K562 (cell line): Measurements from ENCODE around the gene HIP1R. TPM values are rescaled to one million over a fixed set of nuclear protein-coding genes. Genes with fewer than 3 reads are reported as not detected.

Experiments
- MXI1 ChIP-seq: IDR thresholded peaks from 2 replicates; pipeline ENCODE4 v1.6.1; 2011; ENCODE audit warnings: low read depth, mild to moderate bottlenecking, improper control_type of control experiment, low read length
- POLR2AphosphoS5 ChIP-seq: IDR thresholded peaks from 2 replicates; pipeline ENCODE4 v1.6.1; 2011; ENCODE audit warnings: mild to moderate bottlenecking, low read depth, low read length, moderate library complexity; ENCODE audit not compliant: control insufficient read depth, insufficient read depth
- SMARCE1 ChIP-seq: fragments of 450-650 bp; IDR thresholded peaks from 2 replicates; pipeline ENCODE4 v1.7.1; 2016; ENCODE audit warnings: mild to moderate bottlenecking
- ZNF324 ChIP-seq: fragments of 250-450 bp; sonication (Bioruptor Pico); IDR thresholded peaks from 2 replicates; pipeline ENCODE4 v1.4.0; 2020; ENCODE audit warnings: mild to moderate bottlenecking
- ZNF639 ChIP-seq, 2 experiments: fragments of 200-800 bp in 1 of 2; sonication (Bioruptor generic) in 1 of 2; sonication (generic) in 1 of 2; formaldehyde crosslinking in 1 of 2; IDR thresholded peaks in 1 of 2; conservative IDR thresholded peaks in 1 of 2; 2 replicates each; pipeline versions ENCODE4 v1.5.0 to v1.6.1; 2016 to 2020; ENCODE audit warnings: missing compliant biosample characterization in 1 of 2, missing genetic modification characterization in 1 of 2, missing genetic modification reagents in 1 of 2
- ZZZ3 ChIP-seq: fragments of 450-650 bp; IDR thresholded peaks from 2 replicates; pipeline ENCODE4 v1.6.1; 2016; ENCODE audit warnings: antibody characterized with exemption, mild to moderate bottlenecking, moderate library complexity
- polyA plus RNA-seq, 8 experiments: library from polyadenylated mRNA; depleted of rRNA in 4 of 8; stranded (reverse) in 5 of 8; unstranded in 3 of 8; fragments of >200 nt; fragmentation: Nextera tagmentation in 2 of 8; fragmentation: Illumina TruSeq in 1 of 8; extraction: Ambion mirVana in 2 of 8; extraction: Trizol in 1 of 8; gene quantifications; 2 replicates each; pipeline versions ENCODE4 v1.2.1 to v1.2.3, GENCODE V29; 2011 to 2014; ENCODE audit warnings: inconsistent platforms in 1 of 8, missing spikeins in 1 of 8
- total RNA-seq, 7 experiments: library from RNA; depleted of rRNA in 6 of 7; stranded (reverse); fragments of >200 nt in 6 of 7; fragmentation: Illumina TruSeq in 2 of 7; extraction: Trizol in 2 of 7; gene quantifications; 2 replicates each; pipeline versions ENCODE4 v1.2.1 to v1.2.3, GENCODE V29; 2011 to 2021; ENCODE audit warnings: low replicate concordance in 1 of 7
- TF ChIP-seq, protein P1 (sequence below), 2 experiments: fragments of 450-650 bp; IDR thresholded peaks; 2 replicates each; pipeline ENCODE4 v1.6.1; 2016; ENCODE audit warnings: mild to moderate bottlenecking in 2 of 2, borderline replicate concordance in 1 of 2, low read depth in 1 of 2, moderate library complexity in 1 of 2
- TF ChIP-seq, protein P2 (sequence below), 2 experiments: IDR thresholded peaks; 2 replicates each; pipeline ENCODE4 v1.6.1; 2011; ENCODE audit warnings: borderline replicate concordance in 1 of 2, control low read depth in 1 of 2, low read depth in 1 of 2, low read length in 1 of 2, mild to moderate bottlenecking in 1 of 2, mixed read lengths in 1 of 2, moderate library complexity in 1 of 2; ENCODE audit not compliant: insufficient read depth in 1 of 2, insufficient read length in 1 of 2, poor library complexity in 1 of 2, severe bottlenecking in 1 of 2; ENCODE audit errors: extremely low read depth in 1 of 2
- TF ChIP-seq, protein P3 (sequence below), 2 experiments: fragments of 450-650 bp in 1 of 2; sonication (generic) in 1 of 2; formaldehyde crosslinking in 1 of 2; IDR thresholded peaks in 1 of 2; conservative IDR thresholded peaks in 1 of 2; 2 replicates each; pipeline versions ENCODE4 v1.6.1 to v1.8.1; 2016 to 2023; ENCODE audit warnings: mild to moderate bottlenecking in 2 of 2, moderate library complexity in 2 of 2, inconsistent platforms in 1 of 2, missing genetic modification reagents in 1 of 2
- TF ChIP-seq, protein P4 (sequence below): sonication (generic); IDR thresholded peaks from 2 replicates; pipeline ENCODE4 v1.6.1; 2016

Gene HIP1R
- total and polyA plus RNA-seq, 9 of the 15 experiments (the other 6 are each of a cell fraction or from before 2014, with no cell fraction given) = 0.15 to 31.0 (median 14.2) TPM

GRCh38 chr12:122886851-122887818 lies 51.9 kb downstream of the HIP1R start (continued):
- TF ChIP-seq, protein P1, sequence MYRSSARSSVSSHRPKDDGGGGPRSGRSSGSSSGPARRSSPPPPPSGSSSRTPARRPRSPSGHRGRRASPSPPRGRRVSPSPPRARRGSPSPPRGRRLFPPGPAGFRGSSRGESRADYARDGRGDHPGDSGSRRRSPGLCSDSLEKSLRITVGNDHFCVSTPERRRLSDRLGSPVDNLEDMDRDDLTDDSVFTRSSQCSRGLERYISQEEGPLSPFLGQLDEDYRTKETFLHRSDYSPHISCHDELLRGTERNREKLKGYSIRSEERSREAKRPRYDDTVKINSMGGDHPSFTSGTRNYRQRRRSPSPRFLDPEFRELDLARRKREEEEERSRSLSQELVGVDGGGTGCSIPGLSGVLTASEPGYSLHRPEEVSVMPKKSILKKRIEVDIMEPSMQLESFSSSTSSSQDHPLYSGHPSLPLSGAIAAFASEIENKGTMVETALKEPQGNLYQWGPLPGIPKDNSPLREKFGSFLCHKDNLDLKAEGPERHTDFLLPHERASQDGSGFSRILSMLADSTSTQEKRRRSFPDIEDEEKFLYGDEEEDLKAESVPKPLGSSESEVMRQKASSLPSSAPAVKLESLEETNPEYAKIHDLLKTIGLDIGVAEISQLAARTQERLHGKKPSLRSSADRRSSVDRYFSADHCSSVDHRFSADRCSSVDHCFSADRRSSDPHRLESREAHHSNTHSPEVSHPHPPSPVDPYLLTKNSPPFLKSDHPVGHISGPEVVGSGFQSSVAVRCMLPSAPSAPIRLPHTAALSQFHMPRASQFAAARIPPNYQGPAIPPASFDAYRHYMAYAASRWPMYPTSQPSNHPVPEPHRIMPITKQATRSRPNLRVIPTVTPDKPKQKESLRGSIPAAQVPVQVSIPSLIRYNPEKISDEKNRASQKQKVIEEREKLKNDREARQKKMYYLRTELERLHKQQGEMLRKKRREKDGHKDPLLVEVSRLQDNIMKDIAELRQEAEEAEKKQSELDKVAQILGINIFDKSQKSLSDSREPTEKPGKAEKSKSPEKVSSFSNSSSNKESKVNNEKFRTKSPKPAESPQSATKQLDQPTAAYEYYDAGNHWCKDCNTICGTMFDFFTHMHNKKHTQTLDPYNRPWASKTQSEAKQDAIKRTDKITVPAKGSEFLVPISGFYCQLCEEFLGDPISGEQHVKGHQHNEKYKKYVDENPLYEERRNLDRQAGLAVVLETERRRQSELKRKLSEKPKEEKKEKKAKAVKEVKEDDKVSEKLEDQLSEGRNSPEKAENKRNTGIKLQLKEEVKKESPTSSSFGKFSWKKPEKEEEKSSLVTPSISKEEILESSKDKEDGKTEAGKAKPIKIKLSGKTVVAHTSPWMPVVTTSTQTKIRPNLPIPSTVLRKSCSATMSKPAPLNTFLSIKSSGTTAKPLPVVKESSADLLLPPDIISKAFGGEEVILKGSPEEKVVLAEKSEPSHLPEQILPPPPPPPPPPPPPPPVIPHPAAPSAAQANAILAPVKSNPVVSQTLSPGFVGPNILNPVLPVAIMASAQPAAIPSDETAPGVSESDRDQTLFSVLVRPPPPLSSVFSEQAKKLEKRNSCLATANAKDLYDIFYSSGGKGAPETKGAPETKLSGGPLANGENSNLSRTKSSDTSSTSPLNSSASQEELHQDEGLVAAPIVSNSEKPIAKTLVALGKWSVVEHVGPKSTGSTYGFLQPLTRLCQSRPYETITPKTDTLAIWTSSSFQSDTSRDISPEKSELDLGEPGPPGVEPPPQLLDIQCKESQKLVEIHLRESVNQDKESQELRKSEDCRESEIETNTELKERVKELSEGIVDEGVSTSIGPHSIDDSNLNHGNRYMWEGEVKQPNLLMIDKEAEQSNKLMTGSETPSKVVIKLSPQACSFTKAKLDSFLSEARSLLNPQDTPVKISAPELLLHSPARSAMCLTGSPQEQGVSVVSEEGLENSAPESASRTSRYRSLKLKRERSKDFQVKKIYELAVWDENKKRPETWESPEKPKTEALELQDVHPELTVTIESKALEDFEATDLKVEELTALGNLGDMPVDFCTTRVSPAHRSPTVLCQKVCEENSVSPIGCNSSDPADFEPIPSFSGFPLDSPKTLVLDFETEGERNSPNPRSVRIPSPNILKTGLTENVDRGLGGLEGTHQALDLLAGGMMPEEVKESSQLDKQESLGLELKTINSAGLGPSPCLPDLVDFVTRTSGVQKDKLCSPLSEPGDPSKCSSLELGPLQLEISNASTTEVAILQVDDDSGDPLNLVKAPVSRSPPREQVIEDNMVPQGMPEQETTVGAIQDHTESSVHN (IDR thresholded peaks at IDR 0.05; ENCODE audit: borderline replicate concordance in 1 of 2, low read depth in 1 of 2) = no peak
- TF ChIP-seq SMARCE1 = peak; percentile 89
- TF ChIP-seq, protein P2, sequence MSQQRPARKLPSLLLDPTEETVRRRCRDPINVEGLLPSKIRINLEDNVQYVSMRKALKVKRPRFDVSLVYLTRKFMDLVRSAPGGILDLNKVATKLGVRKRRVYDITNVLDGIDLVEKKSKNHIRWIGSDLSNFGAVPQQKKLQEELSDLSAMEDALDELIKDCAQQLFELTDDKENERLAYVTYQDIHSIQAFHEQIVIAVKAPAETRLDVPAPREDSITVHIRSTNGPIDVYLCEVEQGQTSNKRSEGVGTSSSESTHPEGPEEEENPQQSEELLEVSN (IDR thresholded peaks at IDR 0.05; ENCODE audit: borderline replicate concordance in 1 of 2, extremely low read depth in 1 of 2, insufficient read depth in 1 of 2, insufficient read length in 1 of 2, low read depth in 1 of 2, low read length in 1 of 2, poor library complexity in 1 of 2, severe bottlenecking in 1 of 2) = no peak
- TF ChIP-seq ZNF324 = no peak
- no peak for TF ChIP-seq MXI1
- no peak for TF ChIP-seq ZZZ3
- TF ChIP-seq ZNF639 (CRISPR knock-in tag; conservative IDR thresholded peaks at IDR 0.05 in 1 of 2, IDR thresholded peaks at IDR 0.05 in 1 of 2) = peak in 1 of 2 experiments; percentile 62; a peak in 2 of 4 replicates
- TF ChIP-seq, protein P3, sequence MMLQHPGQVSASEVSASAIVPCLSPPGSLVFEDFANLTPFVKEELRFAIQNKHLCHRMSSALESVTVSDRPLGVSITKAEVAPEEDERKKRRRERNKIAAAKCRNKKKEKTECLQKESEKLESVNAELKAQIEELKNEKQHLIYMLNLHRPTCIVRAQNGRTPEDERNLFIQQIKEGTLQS (IDR thresholded peaks at IDR 0.05) = peak; percentile 92
- TF ChIP-seq, protein P3 (CRISPR knock-in tag; conservative IDR thresholded peaks at IDR 0.05) = no peak
- TF ChIP-seq, protein P4, sequence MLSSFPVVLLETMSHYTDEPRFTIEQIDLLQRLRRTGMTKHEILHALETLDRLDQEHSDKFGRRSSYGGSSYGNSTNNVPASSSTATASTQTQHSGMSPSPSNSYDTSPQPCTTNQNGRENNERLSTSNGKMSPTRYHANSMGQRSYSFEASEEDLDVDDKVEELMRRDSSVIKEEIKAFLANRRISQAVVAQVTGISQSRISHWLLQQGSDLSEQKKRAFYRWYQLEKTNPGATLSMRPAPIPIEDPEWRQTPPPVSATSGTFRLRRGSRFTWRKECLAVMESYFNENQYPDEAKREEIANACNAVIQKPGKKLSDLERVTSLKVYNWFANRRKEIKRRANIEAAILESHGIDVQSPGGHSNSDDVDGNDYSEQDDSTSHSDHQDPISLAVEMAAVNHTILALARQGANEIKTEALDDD = peak; percentile 86
- TF ChIP-seq POLR2AphosphoS5 = peak; percentile 70; the same call in 1 of the 2 replicates
